ENCODE data around the gene TGIF2. TPM values are rescaled to one million over a fixed set of nuclear protein-coding genes. Genes with fewer than 3 reads are reported as not detected.

TGIF2 gene
- total and polyA plus RNA-seq, 2 of the 13 experiments (the other 11 are each of a cell fraction or from before 2014, with no cell fraction given): 41.3 to 53.9 TPM

- peak; percentile 85; the same call in 1 of the 2 replicates for TF ChIP-seq ETS1 (CRISPR knock-in tag; IDR thresholded peaks at IDR 0.05)
- TF ChIP-seq ZSCAN21 (CRISPR knock-in tag; IDR thresholded peaks at IDR 0.05; ENCODE audit: borderline replicate concordance): peak; percentile 70
- TF ChIP-seq FOXM1 (CRISPR knock-in tag; IDR thresholded peaks at IDR 0.05): no peak
- TF ChIP-seq ZNF234 (CRISPR knock-in tag; conservative IDR thresholded peaks at IDR 0.05): no peak
- peak; percentile 94 for TF ChIP-seq MXI1 (IDR thresholded peaks at IDR 0.05; ENCODE audit: borderline replicate concordance, low read depth, low read length)
- no peak for TF ChIP-seq REXO4 (CRISPR knock-in tag; IDR thresholded peaks at IDR 0.05; ENCODE audit: borderline replicate concordance)
- TF ChIP-seq ZNF354B (CRISPR knock-in tag; IDR thresholded peaks at IDR 0.05): 0 out of 2 replicates have a peak, but pooled peaks have one; percentile 81
- no peak; the same call in 1 of the 2 replicates for TF ChIP-seq ZNF546 (CRISPR knock-in tag; conservative IDR thresholded peaks at IDR 0.05)
- TF ChIP-seq KAT7 (CRISPR knock-in tag; IDR thresholded peaks at IDR 0.05; ENCODE audit: borderline replicate concordance): peak; percentile 64; the same call in 1 of the 2 replicates
- TF ChIP-seq IRF1 (CRISPR knock-in tag; IDR thresholded peaks at IDR 0.05; ENCODE audit: low read depth): no peak
- TF ChIP-seq, protein P1, sequence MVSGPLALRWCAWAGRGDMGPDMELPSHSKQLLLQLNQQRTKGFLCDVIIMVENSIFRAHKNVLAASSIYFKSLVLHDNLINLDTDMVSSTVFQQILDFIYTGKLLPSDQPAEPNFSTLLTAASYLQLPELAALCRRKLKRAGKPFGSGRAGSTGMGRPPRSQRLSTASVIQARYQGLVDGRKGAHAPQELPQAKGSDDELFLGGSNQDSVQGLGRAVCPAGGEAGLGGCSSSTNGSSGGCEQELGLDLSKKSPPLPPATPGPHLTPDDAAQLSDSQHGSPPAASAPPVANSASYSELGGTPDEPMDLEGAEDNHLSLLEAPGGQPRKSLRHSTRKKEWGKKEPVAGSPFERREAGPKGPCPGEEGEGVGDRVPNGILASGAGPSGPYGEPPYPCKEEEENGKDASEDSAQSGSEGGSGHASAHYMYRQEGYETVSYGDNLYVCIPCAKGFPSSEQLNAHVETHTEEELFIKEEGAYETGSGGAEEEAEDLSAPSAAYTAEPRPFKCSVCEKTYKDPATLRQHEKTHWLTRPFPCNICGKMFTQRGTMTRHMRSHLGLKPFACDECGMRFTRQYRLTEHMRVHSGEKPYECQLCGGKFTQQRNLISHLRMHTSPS (CRISPR knock-in tag; IDR thresholded peaks at IDR 0.05; ENCODE audit: low read depth): no peak
- TF ChIP-seq IKZF1 (IDR thresholded peaks at IDR 0.05): no peak
- TF ChIP-seq GLI4 (CRISPR knock-in tag; IDR thresholded peaks at IDR 0.05; ENCODE audit: borderline replicate concordance): peak; percentile 92
- peak; percentile 89 for TF ChIP-seq PHF21A (CRISPR knock-in tag; IDR thresholded peaks at IDR 0.05)
- no peak for TF ChIP-seq FOXA1 (IDR thresholded peaks at IDR 0.05)
- TF ChIP-seq FOXA1 (CRISPR knock-in tag; IDR thresholded peaks at IDR 0.05): no peak
- no peak; the same call in 1 of the 2 replicates for TF ChIP-seq CHD2 (IDR thresholded peaks at IDR 0.05; ENCODE audit: low read depth, low read length)
- TF ChIP-seq SMYD3 (CRISPR knock-in tag; IDR thresholded peaks at IDR 0.05): no peak
- no peak; the same call in 1 of the 2 replicates for TF ChIP-seq MZF1 (CRISPR knock-in tag; IDR thresholded peaks at IDR 0.05; ENCODE audit: borderline replicate concordance)
- TF ChIP-seq MYNN (CRISPR knock-in tag; IDR thresholded peaks at IDR 0.05; ENCODE audit: low read depth): no peak; the same call in 1 of the 2 replicates
- no peak; the same call in none of the 2 replicates for TF ChIP-seq ZNF639 (CRISPR knock-in tag; conservative IDR thresholded peaks at IDR 0.05)
- TF ChIP-seq ARNT (IDR thresholded peaks at IDR 0.05): no peak
- TF ChIP-seq ZNF605 (CRISPR knock-in tag; IDR thresholded peaks at IDR 0.05): peak; percentile 95
- TF ChIP-seq SOX13 (IDR thresholded peaks at IDR 0.05): no peak; the same call in 1 of the 2 replicates
- TF ChIP-seq SOX13 (CRISPR knock-in tag; conservative IDR thresholded peaks at IDR 0.05 in 1 of 2, IDR thresholded peaks at IDR 0.05 in 1 of 2): peak in 1 of 2 experiments; percentile 55; a peak in 1 of 4 replicates
- no peak for TF ChIP-seq KDM6A (CRISPR knock-in tag; IDR thresholded peaks at IDR 0.05; ENCODE audit: low read depth)
- TF ChIP-seq ZNF629 (CRISPR knock-in tag; conservative IDR thresholded peaks at IDR 0.05): peak; percentile 62
- peak; percentile 39; the same call in 1 of the 2 replicates for TF ChIP-seq ZNF572 (CRISPR knock-in tag; IDR thresholded peaks at IDR 0.05)
Measured at GRCh38 chr20:36573103-36573797, at the start of gene TGIF2 (continued).
